GM23338 (cell line): ENCODE data around the gene METTL21C. TPM values are rescaled to one million over a fixed set of nuclear protein-coding genes. Genes with fewer than 3 reads are reported as not detected.

Experiments used
- ATAC-seq: fragments of 200-7000 bp; cut with Tn5 transposase; 3 replicates; pipeline ENCODE4 v1.9.1; 2020
- DNase-seq: peaks from one replicate; pipeline ENCODE4 v3.0.0-alpha.2; 2015; ENCODE audit warnings: low spot score
- H2AFZ ChIP-seq: fragments of 200-600 bp; sonication (generic); 2 replicates; pipeline ENCODE4 v1.8.0; 2016; ENCODE audit warnings: antibody characterized with exemption, mild to moderate bottlenecking, moderate library complexity
- H3F3A ChIP-seq: fragments of 200-600 bp; sonication (generic); replicated peaks from 2 replicates; pipeline ENCODE4 v1.8.0; 2017; ENCODE audit warnings: antibody characterized with exemption, mixed run types, low read depth
- H3K27ac ChIP-seq: fragments of 200-600 bp; sonication (generic); 2 replicates; pipeline ENCODE4 v1.6.1; 2016; ENCODE audit warnings: low read depth
- H3K27me3 ChIP-seq: fragments of 200-600 bp; sonication (generic); 2 replicates; pipeline ENCODE4 v1.8.0; 2016; ENCODE audit warnings: mild to moderate bottlenecking, mixed run types, moderate library complexity; ENCODE audit not compliant: insufficient read depth
- H3K36me3 ChIP-seq: fragments of 200-600 bp; sonication (generic); 2 replicates; pipeline ENCODE4 v1.8.0; 2016; ENCODE audit warnings: mild to moderate bottlenecking; ENCODE audit not compliant: insufficient read depth
- H3K4me1 ChIP-seq: fragments of 200-600 bp; sonication (generic); 2 replicates; pipeline ENCODE4 v1.8.0; 2016; ENCODE audit warnings: mild to moderate bottlenecking, moderate library complexity; ENCODE audit not compliant: insufficient read depth
- H3K4me2 ChIP-seq: fragments of 200-600 bp; sonication (generic); 2 replicates; pipeline ENCODE4 v1.7.1; 2017; ENCODE audit warnings: mixed run types
- H3K4me3 ChIP-seq: fragments of 200-600 bp; sonication (generic); 2 replicates; pipeline ENCODE4 v1.6.1; 2016; ENCODE audit warnings: mixed run types
- H3K79me2 ChIP-seq: fragments of 200-600 bp; sonication (generic); replicated peaks from 2 replicates; pipeline ENCODE4 v1.8.0; 2017; ENCODE audit warnings: mild to moderate bottlenecking; ENCODE audit not compliant: insufficient read depth
- H3K9me2 ChIP-seq: fragments of 200-600 bp; sonication (generic); 2 replicates; pipeline ENCODE4 v1.8.0; 2017; ENCODE audit not compliant: insufficient read depth
- H4K20me1 ChIP-seq: fragments of 200-600 bp; sonication (generic); replicated peaks from 2 replicates; pipeline ENCODE4 v1.8.0; 2017; ENCODE audit warnings: mild to moderate bottlenecking; ENCODE audit not compliant: insufficient read depth
- H3K27ac Mint-ChIP-seq: 2 replicates; pipeline ENCODE4 v1.8.0; 2020; ENCODE audit warnings: inconsistent platforms, mild to moderate bottlenecking, moderate library complexity, mixed read lengths
- H3K27me3 Mint-ChIP-seq: 3 replicates; pipeline ENCODE4 v1.8.0; 2022; ENCODE audit warnings: low read depth, mild to moderate bottlenecking, moderate library complexity, mixed read lengths, inconsistent platforms; ENCODE audit not compliant: insufficient read depth, poor library complexity
- H3K36me3 Mint-ChIP-seq: 3 replicates; pipeline ENCODE4 v1.8.0; 2021; ENCODE audit warnings: low read depth, mild to moderate bottlenecking, inconsistent platforms, moderate library complexity, mixed read lengths
- H3K4me1 Mint-ChIP-seq: 3 replicates; pipeline ENCODE4 v1.8.0; 2020; ENCODE audit warnings: mild to moderate bottlenecking, inconsistent platforms, mixed read lengths
- H3K4me3 Mint-ChIP-seq: 3 replicates; pipeline ENCODE4 v1.8.0; 2021; ENCODE audit warnings: moderate library complexity, mild to moderate bottlenecking, inconsistent platforms, mixed read lengths
- H3K9me3 Mint-ChIP-seq: 3 replicates; pipeline ENCODE4 v1.8.0; 2020; ENCODE audit warnings: moderate library complexity, mild to moderate bottlenecking, inconsistent platforms, mixed read lengths
- CREB1 ChIP-seq: fragments of 250-450 bp; sonication (Bioruptor Pico); IDR thresholded peaks from 2 replicates; pipeline ENCODE4 v1.5.0; 2020; ENCODE audit warnings: low read depth, mild to moderate bottlenecking, moderate library complexity
- CTCF ChIP-seq, 2 experiments: fragments of 200-600 bp in 1 of 2; sonication (generic) in 1 of 2; conservative IDR thresholded peaks; 2 replicates each; pipeline versions ENCODE4 v1.5.1 to v1.6.1; 2016 to 2017; ENCODE audit warnings: antibody characterized with exemption in 2 of 2, low read depth in 2 of 2, mild to moderate bottlenecking in 2 of 2, moderate library complexity in 1 of 2
- EZH2 ChIP-seq: fragments of 200-600 bp; sonication (generic); IDR thresholded peaks from one replicate; pipeline ENCODE4 v1.8.0; 2017; ENCODE audit warnings: antibody characterized with exemption, mild to moderate bottlenecking, low read depth; ENCODE audit not compliant: unreplicated experiment
- EZH2phosphoT487 ChIP-seq: fragments of 200-600 bp; sonication (generic); IDR thresholded peaks from one replicate; pipeline ENCODE4 v1.8.1; 2018; ENCODE audit warnings: antibody characterized with exemption; ENCODE audit not compliant: unreplicated experiment
- JUNB ChIP-seq: IDR thresholded peaks from one replicate; pipeline ENCODE4 v1.6.1; 2016; ENCODE audit warnings: antibody characterized with exemption; ENCODE audit not compliant: unreplicated experiment
- NANOG ChIP-seq: IDR thresholded peaks from 2 replicates; pipeline ENCODE4 v1.6.1; 2016; ENCODE audit warnings: antibody characterized with exemption, borderline replicate concordance
- POLR2AphosphoS5 ChIP-seq: IDR thresholded peaks from 2 replicates; pipeline ENCODE4 v1.6.1; 2016; ENCODE audit warnings: antibody characterized with exemption, low read depth
- REST ChIP-seq: IDR thresholded peaks from one replicate; pipeline ENCODE4 v1.6.1; 2018; ENCODE audit warnings: antibody characterized with exemption; ENCODE audit not compliant: unreplicated experiment
- STAT1 ChIP-seq: IDR thresholded peaks from one replicate; pipeline ENCODE4 v1.6.1; 2016; ENCODE audit warnings: antibody characterized with exemption; ENCODE audit not compliant: unreplicated experiment
- ZNF331 ChIP-seq: fragments of 250-450 bp; sonication (Bioruptor Pico); IDR thresholded peaks from 2 replicates; pipeline ENCODE4 v1.5.0; 2020; ENCODE audit warnings: low read depth, mild to moderate bottlenecking, moderate library complexity
- ZNF462 ChIP-seq: fragments of 250-450 bp; sonication (Bioruptor Pico); IDR thresholded peaks from 2 replicates; pipeline ENCODE4 v1.5.0; 2020; ENCODE audit warnings: mild to moderate bottlenecking, moderate library complexity
- polyA plus RNA-seq: library from polyadenylated mRNA; unstranded; fragments of >200 nt; fragmentation: Nextera tagmentation; extraction: Ambion mirVana; gene quantifications from 2 replicates; pipeline ENCODE4 v1.2.1, GENCODE V29; 2016
- total RNA-seq: library from RNA; depleted of rRNA; stranded (reverse); fragments of >200 nt; shearing (Covaris generic); gene quantifications from 2 replicates; pipeline ENCODE4 v1.2.3, GENCODE V29; 2014
- TF ChIP-seq, protein P1 (sequence below): IDR thresholded peaks from 2 replicates; pipeline ENCODE4 v1.6.1; 2016; ENCODE audit warnings: antibody characterized with exemption

The METTL21C gene
- total and polyA plus RNA-seq, 2 experiments from 2014 or later, result not detected

DNA sequence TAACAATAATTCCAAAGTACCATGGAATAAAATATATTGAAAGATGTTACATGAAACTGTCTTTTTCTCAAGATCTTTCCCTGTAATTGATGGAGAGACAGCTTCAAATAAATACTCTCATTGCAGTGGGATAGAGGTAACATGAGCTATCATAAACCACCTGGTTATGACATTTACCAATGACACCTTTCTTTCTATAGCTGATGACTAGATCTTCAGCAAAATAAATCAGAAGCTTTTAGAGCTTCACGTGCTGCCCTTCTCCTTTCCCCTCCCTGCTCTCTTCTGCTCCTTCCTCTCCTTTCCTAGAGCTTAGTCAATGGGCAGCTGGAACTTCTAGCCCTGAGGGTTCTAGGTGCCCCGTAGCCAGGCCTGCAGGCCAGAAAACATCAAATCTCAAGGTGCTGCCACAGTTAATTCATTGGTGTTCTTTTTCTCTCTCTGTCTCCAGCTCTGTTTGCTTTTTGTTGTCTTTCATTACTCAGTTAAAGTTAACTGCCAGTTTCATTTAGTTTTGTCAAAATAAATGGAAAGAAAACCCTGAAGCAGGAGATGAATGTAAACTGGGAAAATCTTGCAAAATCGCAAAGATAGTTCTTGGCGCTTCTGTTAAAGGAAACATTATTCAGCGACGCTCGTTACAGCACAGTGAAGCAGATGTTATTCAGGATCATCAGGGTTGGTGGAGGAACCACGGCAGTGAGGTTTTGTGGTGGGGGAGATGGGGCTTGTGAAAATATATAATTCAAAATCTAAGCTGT lies 8.3 kb upstream of the METTL21C start:
- H3K27me3 Mint-ChIP-seq, result no peaks in the 10 kb centered on the region
- TF ChIP-seq CREB1 (no peak), STAT1 (no peak), REST (no peak), POLR2AphosphoS5 (no peak), EZH2phosphoT487 (no peak), EZH2 (no peak), ZNF462 (no peak), JUNB (no peak), ZNF331 (no peak), NANOG (no peak), CTCF (conservative IDR thresholded peaks at IDR 0.05; ENCODE audit: low read depth in 2 of 2) (no peak)
- TF ChIP-seq, protein P1, sequence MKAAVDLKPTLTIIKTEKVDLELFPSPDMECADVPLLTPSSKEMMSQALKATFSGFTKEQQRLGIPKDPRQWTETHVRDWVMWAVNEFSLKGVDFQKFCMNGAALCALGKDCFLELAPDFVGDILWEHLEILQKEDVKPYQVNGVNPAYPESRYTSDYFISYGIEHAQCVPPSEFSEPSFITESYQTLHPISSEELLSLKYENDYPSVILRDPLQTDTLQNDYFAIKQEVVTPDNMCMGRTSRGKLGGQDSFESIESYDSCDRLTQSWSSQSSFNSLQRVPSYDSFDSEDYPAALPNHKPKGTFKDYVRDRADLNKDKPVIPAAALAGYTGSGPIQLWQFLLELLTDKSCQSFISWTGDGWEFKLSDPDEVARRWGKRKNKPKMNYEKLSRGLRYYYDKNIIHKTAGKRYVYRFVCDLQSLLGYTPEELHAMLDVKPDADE, result no peak
- Histone ChIP-seq H2AFZ (peak overlapping the region; percentile 94), H3K79me2 (no peaks in the 10 kb centered on the region), H3K27ac (no peak overlapping the region), H3K36me3 (no peaks in the 10 kb centered on the region), H3K4me2 (no peak overlapping the region), H4K20me1 (no peaks in the 10 kb centered on the region), H3K27me3 (no peaks in the 10 kb centered on the region), H3K4me3 (no peak overlapping the region), H3K9me2 (no peaks in the 10 kb centered on the region), H3F3A (no peaks in the 10 kb centered on the region), H3K4me1 (no peaks in the 10 kb centered on the region; the same call in 1 of the 2 replicates)
- H3K36me3 Mint-ChIP-seq, result no peaks in the 10 kb centered on the region
- H3K4me1 Mint-ChIP-seq, result peaks cover 4% of the 10 kb centered on the region
- no peak overlapping the region for H3K27ac Mint-ChIP-seq
- no peak overlapping the region for H3K4me3 Mint-ChIP-seq
- peaks cover 4% of the 10 kb centered on the region; the same call in 1 of the 3 replicates for H3K9me3 Mint-ChIP-seq
- ATAC-seq (no peak), DNase-seq (no peak)
